ENCODE measurements around the gene MISFA.
"Not testable (repeated sequence)": the region's sequence is repeated elsewhere in the genome, so short reads cannot be mapped to it uniquely, and the experiment has no call there.

Gene MISFA

GRCh38 chr11:18618342-18619025 is 18.9 kb downstream of the MISFA start:
- no peak for DNase-seq

GRCh38 chr11:18623707-18624106 is 24.1 kb downstream of the MISFA start:
- DNase-seq, result no peak

GRCh38 chr11:18624161-18624560 is 24.6 kb downstream of the MISFA start:
- DNase-seq, result no peak

DNA sequence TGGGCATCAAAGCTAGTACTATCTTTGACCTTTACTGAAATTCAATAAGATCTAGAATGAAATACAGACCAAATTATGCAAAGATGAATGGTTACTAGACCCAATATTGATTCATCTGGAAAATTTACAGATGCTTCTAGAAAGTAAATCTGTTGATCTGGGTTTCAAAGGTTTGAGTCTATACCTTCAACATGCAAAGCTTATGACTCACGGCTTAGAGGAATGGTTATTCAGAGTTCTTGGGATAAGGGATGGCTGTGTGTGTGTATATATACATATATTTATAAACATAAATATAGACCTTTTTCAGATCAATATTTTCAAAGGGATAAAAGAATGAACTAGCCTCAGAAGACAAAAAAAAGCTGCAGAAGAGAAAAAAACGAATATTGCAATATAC is 33.3 kb downstream of the MISFA start:
- no peak for DNase-seq

GRCh38 chr11:18633256-18634139 is 33.9 kb downstream of the MISFA start:
- no peak for DNase-seq

DNA sequence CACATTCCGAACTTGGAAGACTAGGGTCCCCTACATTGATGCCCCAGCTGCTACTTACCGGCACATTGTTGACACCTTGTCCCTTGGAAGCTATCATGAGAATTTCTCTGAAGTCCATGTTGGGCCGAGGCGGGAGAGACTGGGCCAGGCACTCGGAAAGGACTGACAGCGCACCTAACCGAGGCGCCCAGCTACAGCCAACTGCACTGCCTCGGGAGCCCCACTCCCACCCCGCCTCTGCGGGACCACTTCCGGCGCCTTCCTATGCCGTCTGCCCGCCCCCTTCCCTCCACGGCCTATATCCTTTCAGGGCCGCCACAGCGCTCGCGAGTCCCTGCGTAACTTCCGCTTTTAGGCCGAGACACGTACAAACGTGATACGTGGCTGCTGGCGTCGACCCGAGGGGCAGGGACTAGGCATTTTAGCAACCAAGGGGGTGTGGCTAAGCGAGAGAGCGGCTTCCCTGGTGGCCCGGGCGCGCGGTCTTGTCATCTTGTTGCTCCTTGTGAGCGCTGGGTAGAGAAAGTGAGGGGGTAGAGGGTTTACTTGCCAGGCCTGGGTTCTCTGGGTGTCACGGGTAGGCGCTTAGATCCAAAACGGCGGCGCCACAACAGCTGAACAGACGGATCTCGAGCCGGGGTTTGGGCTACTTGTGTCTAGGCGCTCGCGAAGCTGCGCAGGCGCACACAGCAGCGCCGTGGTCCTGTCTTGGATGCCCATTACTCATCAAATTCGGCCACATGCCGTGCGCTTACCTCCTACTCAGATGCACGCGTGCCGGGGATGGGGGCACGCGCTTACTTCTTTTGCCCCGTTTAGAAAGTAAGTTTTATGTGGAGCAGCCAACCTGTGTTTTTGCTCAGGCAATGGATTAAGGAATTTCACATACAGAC is 34.8 kb downstream of the MISFA start, which contains the start of gene SPTY2D1:
Gene SPTY2D1 (minus strand): TSS at position 203 of the 893 bp plus-strand sequence. CDS start 85 bp downstream, at position 118.
- DNase-seq, result peak; percentile 99

DNA sequence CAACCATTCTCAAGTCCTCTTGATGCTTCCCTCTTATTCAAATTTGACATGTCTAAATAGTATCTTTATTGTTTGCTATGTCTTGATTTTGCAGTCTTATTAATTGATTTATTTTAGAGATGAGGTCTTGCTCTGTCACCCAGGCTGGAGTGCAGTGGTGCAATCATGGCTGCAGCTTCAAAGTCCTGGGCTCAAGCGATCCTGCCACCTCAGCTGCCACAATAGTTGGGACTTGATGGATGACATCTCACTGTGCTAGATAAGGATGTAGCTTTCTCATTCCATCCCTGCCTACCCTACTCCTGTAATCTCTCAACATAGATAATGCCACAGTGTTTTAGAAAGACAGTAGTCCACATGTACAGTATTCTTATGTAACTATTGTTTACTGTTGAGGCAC is 42.1 kb downstream of the MISFA start:
- DNase-seq, result no peak

DNA sequence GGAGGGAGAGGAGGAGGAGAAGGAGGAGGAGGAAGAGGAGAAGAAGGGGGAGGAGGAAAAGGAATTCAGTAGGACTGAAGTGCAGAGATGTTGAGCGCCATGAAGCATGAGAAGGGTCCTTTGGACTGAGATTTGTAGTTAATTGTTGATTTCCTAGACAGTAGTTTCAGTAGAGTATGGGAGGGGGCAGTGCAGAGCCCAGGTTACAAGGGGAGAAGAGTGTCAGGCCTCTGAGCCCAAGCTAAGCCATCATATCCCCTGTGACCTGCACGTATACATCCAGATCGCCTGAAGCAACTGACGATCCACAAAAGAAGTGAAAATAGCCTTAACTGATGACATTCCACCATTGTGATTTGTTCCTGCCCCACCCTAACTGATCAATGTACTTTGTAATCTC is 43.4 kb downstream of the MISFA start:
- DNase-seq, result not testable (repeated sequence)

DNA sequence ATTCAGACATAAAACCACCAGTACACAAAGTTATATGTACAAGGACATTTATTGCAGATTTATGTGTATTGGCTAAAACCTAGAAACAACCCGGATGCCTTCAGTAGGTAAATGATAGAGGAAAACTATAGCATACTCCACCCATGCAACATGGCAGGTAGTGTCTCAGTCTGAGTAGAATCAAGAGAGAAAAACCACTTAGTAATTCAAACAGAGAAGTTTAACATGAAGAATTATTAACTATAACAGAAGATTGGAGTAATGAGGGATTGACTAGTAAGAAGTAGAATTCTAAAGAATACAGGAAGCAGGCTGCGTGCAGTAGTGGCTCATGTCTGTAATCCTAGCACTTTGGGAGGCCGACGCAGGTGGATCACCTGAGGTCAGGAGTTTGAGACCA is 50.8 kb downstream of the MISFA start:
- no peak for DNase-seq

DNA sequence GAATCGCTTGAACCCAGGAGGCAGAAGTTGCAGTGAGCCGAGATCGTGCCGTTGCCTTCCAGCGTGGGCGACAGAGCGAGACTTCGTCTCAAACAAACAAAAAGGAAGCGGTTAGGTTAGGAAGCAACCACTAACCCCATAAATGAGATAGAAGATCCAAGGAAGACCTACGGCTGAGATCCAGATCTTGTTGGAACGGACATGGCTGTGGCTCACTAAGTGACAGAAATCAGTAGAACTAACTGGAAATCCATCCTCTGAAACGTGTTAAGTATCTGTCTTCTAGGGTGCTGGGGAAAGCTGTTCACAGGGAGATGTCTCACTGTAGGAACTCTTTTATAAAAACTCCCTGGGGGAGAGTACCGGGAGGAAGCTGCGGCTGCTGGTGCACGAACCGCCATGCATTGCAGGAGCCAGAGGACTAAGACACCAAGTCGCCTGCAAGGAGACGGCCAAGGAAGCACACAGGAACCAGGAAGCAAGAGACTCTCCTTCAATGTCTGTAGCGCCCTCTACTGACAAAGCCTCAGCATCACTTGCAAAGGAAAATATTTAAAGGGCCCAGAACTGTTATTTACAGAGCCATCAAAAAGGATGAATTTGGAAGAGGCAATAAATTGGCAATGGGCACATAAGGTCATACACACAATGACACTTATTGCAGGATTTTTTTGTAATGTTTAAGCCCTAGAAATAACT is 51.4 kb downstream of the MISFA start:
- no peak for DNase-seq

Data from NCI-H1092 treated with DMSO at 0.1 percent for 48 hours (cell line).